ENCODE data around the gene PSMB10. TPM values are rescaled to one million over a fixed set of nuclear protein-coding genes. Genes with fewer than 3 reads are reported as not detected.

The PSMB10 gene
- total RNA-seq, 1 donor from 2014 or later = 16.3 TPM

- no peak for FAIRE-seq
- H3K4me3 ChIP-seq (ENCODE audit: low read depth, low read length) = peak overlapping the region; percentile 97
Observed at GRCh38 chr16:67936880-67937605, 393 bp upstream of the PSMB10 start.

GRCh38 chr16:67935402-67936123, 1.1 kb downstream of the PSMB10 start:
- FAIRE-seq (peak; percentile 70), DNase-seq (ENCODE audit: low read depth) (peak; percentile 96)
- TF ChIP-seq CTCF (IDR thresholded peaks at IDR 0.05; ENCODE audit: insufficient read depth, low read length, severe bottlenecking) = no peak
- Histone ChIP-seq H3K36me3 (ENCODE audit: control insufficient read depth, insufficient read depth, low read length) (peaks cover 3% of the 10 kb centered on the region), H3K27me3 (ENCODE audit: control insufficient read depth, insufficient read depth, low read length) (no peaks in the 10 kb centered on the region), H3K4me3 (ENCODE audit: low read depth, low read length) (peak overlapping the region; percentile 97)

More at GRCh38 chr16:67936880-67937605, 393 bp upstream of the PSMB10 start:
- peaks cover 8% of the 10 kb centered on the region for H3K36me3 ChIP-seq (ENCODE audit: control insufficient read depth, insufficient read depth, low read length)
- H3K27me3 ChIP-seq (ENCODE audit: control insufficient read depth, insufficient read depth, low read length) = no peaks in the 10 kb centered on the region
- DNase-seq (ENCODE audit: low read depth) = peak; percentile 45
- no peak for TF ChIP-seq CTCF (IDR thresholded peaks at IDR 0.05; ENCODE audit: insufficient read depth, low read length, severe bottlenecking)

GRCh38 chr16:67935101-67935401, 1.6 kb downstream of the PSMB10 start:
- peak overlapping the region; percentile 97 for H3K4me3 ChIP-seq (ENCODE audit: low read depth, low read length)
- TF ChIP-seq CTCF (IDR thresholded peaks at IDR 0.05; ENCODE audit: insufficient read depth, low read length, severe bottlenecking) = no peak
- peaks cover 3% of the 10 kb centered on the region for H3K36me3 ChIP-seq (ENCODE audit: control insufficient read depth, insufficient read depth, low read length)
- H3K27me3 ChIP-seq (ENCODE audit: control insufficient read depth, insufficient read depth, low read length) = no peaks in the 10 kb centered on the region
- no peak for FAIRE-seq
- DNase-seq (ENCODE audit: low read depth) = no peak

- DNase-seq (ENCODE audit: low read depth) (no peak), FAIRE-seq (no peak)
- H3K27me3 ChIP-seq (ENCODE audit: control insufficient read depth, insufficient read depth, low read length) = no peaks in the 10 kb centered on the region
- no peak overlapping the region for H3K4me3 ChIP-seq (ENCODE audit: low read depth, low read length)
- TF ChIP-seq CTCF (IDR thresholded peaks at IDR 0.05; ENCODE audit: insufficient read depth, low read length, severe bottlenecking) = no peak
- H3K36me3 ChIP-seq (ENCODE audit: control insufficient read depth, insufficient read depth, low read length) = peaks cover 3% of the 10 kb centered on the region
Observed at GRCh38 chr16:67934306-67935100, 2.1 kb downstream of the PSMB10 start.

GRCh38 chr16:67933805-67934204, 2.8 kb downstream of the PSMB10 start:
- H3K4me3 ChIP-seq (ENCODE audit: low read depth, low read length) = no peak overlapping the region
- peaks cover 5% of the 10 kb centered on the region for H3K36me3 ChIP-seq (ENCODE audit: control insufficient read depth, insufficient read depth, low read length)
- FAIRE-seq (no peak), DNase-seq (ENCODE audit: low read depth) (no peak)
- TF ChIP-seq CTCF (IDR thresholded peaks at IDR 0.05; ENCODE audit: insufficient read depth, low read length, severe bottlenecking) = no peak
- H3K27me3 ChIP-seq (ENCODE audit: control insufficient read depth, insufficient read depth, low read length) = no peaks in the 10 kb centered on the region
